ENCODE data around the gene TCF12.

- TF ChIP-seq CTCF (IDR thresholded peaks at IDR 0.05) (no peak), EZH2phosphoT487 (IDR thresholded peaks at IDR 0.05) (no peak), EZH2 (IDR thresholded peaks at IDR 0.05) (no peak)
Measured at GRCh38 chr15:57044072-57044702, 125.7 kb downstream of the TCF12 start.
